Suprapubic skin (tissue), 4 donors: ENCODE results near the gene DCN. TPM values are rescaled to one million over a fixed set of nuclear protein-coding genes. Genes with fewer than 3 reads are reported as not detected.

Experiments used
- DNase-seq, 2 donors: peaks; one replicate each; pipeline ENCODE4 v3.0.0-alpha.2; 2019; ENCODE audit warnings: low spot score in 2 of 2
- H3K27ac ChIP-seq: fragments of 200-600 bp; sonication (generic); one replicate; pipeline ENCODE4 v1.5.1; 2019
- H3K27me3 ChIP-seq: fragments of 200-600 bp; sonication (generic); one replicate; pipeline ENCODE4 v1.5.1; 2019
- H3K36me3 ChIP-seq: fragments of 200-600 bp; sonication (generic); one replicate; pipeline ENCODE4 v1.5.1; 2019
- H3K4me1 ChIP-seq: fragments of 200-600 bp; sonication (generic); one replicate; pipeline ENCODE4 v1.5.1; 2019
- H3K4me3 ChIP-seq: fragments of 200-600 bp; sonication (generic); one replicate; pipeline ENCODE4 v1.5.1; 2019; ENCODE audit warnings: mild to moderate bottlenecking
- H3K9me3 ChIP-seq: fragments of 200-600 bp; sonication (generic); one replicate; pipeline ENCODE4 v1.5.1; 2019
- EP300 ChIP-seq: sonication (generic); formaldehyde crosslinking; IDR thresholded peaks from one replicate; pipeline ENCODE4 v1.6.1; 2017; ENCODE audit warnings: antibody characterized with exemption
- POLR2A ChIP-seq, 2 donors: fragments of 450-650 bp; IDR thresholded peaks; one replicate each; pipeline ENCODE4 v1.6.1; 2017; ENCODE audit warnings: antibody characterized with exemption in 2 of 2, mild to moderate bottlenecking in 2 of 2, moderate library complexity in 2 of 2
- POLR2AphosphoS5 ChIP-seq, 3 donors: sonication (generic); formaldehyde crosslinking; IDR thresholded peaks; one replicate each; pipeline ENCODE4 v1.6.1; 2017; ENCODE audit warnings: antibody characterized with exemption in 3 of 3
- WGBS: methylation state at CpG from one replicate; pipeline ENCODE4 v1.1.5; 2018; 5-methylcytosine and 5-hydroxymethylcytosine counted together
- total RNA-seq, 4 donors: library from RNA; depleted of rRNA; stranded (reverse); fragments of >200 nt; gene quantifications; one replicate each; pipeline ENCODE4 v1.1.0, GENCODE V29; 2016
- TF ChIP-seq, protein P1 (sequence below), 2 donors: fragments of 200-600 bp in 1 of 2; fragments of 450-650 bp in 1 of 2; sonication (generic) in 1 of 2; IDR thresholded peaks; one replicate each; pipeline ENCODE4 v1.5.1; 2016 to 2019; ENCODE audit warnings: antibody characterized with exemption in 2 of 2, mild to moderate bottlenecking in 1 of 2, moderate library complexity in 1 of 2

Gene DCN
- total RNA-seq, 4 donors from 2014 or later, result 549 to 589 (median 569) TPM

DNA sequence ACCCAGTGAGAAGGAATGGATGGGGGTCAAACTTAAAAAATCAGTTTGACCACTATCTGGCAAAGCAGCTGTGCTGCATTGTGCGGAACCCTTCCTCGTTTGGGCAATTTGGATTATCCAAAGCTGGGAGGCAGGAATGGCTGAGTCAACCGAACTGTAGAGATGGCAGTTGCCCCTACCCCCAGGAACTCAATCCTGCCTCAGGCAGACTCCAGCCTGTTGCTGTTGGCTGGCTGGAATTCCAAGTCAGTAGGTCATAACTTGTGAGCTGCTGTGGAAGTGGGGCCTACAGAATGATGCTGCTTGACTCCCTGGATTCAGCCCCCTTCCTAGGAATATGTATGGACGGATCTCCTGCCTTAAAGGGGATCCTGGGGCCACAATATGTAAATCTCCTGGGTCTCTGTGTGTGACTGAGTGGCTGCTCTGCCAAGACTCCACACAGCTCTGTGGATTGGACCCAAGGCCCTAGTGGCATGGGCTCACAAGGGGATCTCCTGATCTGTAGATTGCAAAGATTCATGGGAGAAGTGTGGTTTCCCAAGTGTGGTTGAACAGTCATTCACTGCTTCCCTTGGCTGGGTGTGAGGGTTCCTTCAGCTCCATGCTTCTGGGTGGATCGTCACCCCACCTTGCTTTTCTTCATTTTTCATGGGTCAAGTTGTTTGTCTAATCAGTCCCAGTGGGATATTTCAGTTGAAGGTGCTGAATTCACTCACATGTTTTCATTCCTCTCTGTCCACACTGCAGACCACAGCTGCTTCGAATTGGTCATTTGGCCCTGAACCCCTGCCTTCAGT, 90.5 kb downstream of the DCN start:
- no peak overlapping the region for H3K4me3 ChIP-seq
- H3K4me1 ChIP-seq, result no peaks in the 10 kb centered on the region
- TF ChIP-seq, protein P1, sequence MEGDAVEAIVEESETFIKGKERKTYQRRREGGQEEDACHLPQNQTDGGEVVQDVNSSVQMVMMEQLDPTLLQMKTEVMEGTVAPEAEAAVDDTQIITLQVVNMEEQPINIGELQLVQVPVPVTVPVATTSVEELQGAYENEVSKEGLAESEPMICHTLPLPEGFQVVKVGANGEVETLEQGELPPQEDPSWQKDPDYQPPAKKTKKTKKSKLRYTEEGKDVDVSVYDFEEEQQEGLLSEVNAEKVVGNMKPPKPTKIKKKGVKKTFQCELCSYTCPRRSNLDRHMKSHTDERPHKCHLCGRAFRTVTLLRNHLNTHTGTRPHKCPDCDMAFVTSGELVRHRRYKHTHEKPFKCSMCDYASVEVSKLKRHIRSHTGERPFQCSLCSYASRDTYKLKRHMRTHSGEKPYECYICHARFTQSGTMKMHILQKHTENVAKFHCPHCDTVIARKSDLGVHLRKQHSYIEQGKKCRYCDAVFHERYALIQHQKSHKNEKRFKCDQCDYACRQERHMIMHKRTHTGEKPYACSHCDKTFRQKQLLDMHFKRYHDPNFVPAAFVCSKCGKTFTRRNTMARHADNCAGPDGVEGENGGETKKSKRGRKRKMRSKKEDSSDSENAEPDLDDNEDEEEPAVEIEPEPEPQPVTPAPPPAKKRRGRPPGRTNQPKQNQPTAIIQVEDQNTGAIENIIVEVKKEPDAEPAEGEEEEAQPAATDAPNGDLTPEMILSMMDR (IDR thresholded peaks at IDR 0.05), result no peak
- TF ChIP-seq POLR2AphosphoS5 (IDR thresholded peaks at IDR 0.05), result no peak
- no peak for TF ChIP-seq POLR2A (IDR thresholded peaks at IDR 0.05)
- TF ChIP-seq EP300, result no peak
- no peak for DNase-seq
- H3K27ac ChIP-seq, result no peak overlapping the region
- H3K36me3 ChIP-seq, result no peaks in the 10 kb centered on the region
- WGBS, result 93% methylated on average over 5 of the region's 6 CpGs
- no peaks in the 10 kb centered on the region for H3K27me3 ChIP-seq
- peaks cover 5% of the 10 kb centered on the region for H3K9me3 ChIP-seq

Other genes with a start within 250 kb of the DCN start
- gene CCER1, start 227.6 kb downstream of the DCN start, total RNA-seq, result not detected
- gene EPYC, start 177.8 kb downstream of the DCN start, total RNA-seq, result not detected
- not detected for gene KERA, start 124.8 kb downstream of the DCN start, total RNA-seq
- gene LUM, start 71.3 kb downstream of the DCN start, total RNA-seq, result 10 to 100 TPM in 3 of 4 donors, 1 to 10 TPM in 1; 7.5 to 26.0 (median 14.1) TPM